ENCODE results near the gene VOPP1. TPM values are rescaled to one million over a fixed set of nuclear protein-coding genes. Genes with fewer than 3 reads are reported as not detected.
A peak's percentile ranks its signal among the peaks of the same experiment; 100 is the strongest.

VOPP1 gene
- total RNA-seq, 1 experiment from 2014 or later: 63.9 TPM

- no peaks in the 10 kb centered on the region for H3K36me3 Mint-ChIP-seq
- H3K27ac Mint-ChIP-seq: peak overlapping the region; percentile 86; the same call in 1 of the 2 replicates
- ChIA-PET POLR2A (no interaction called here), CTCF (interaction anchor here (0.5 to 2.0 kb wide), 4 partner anchors 9 to 39 kb away, joined by 3 to 5 read pairs (median 4); no protein-coding TSS in a partner anchor)
- ATAC-seq: no peak
- no peak for DNase-seq (ENCODE audit: low spot score)
- H3K27me3 Mint-ChIP-seq (ENCODE audit: low read depth): no peaks in the 10 kb centered on the region
- no peak overlapping the region for H3K4me3 Mint-ChIP-seq
- no peak for TF ChIP-seq E2F5 (CRISPR knock-in tag; IDR thresholded peaks at IDR 0.05)
- no peak for TF ChIP-seq TCF7 (CRISPR knock-in tag; IDR thresholded peaks at IDR 0.05; ENCODE audit: low read depth)
- no peak for TF ChIP-seq ETV6 (CRISPR knock-in tag; IDR thresholded peaks at IDR 0.05)
- TF ChIP-seq STAT6 (CRISPR knock-in tag; conservative IDR thresholded peaks at IDR 0.05; ENCODE audit: low read depth): no peak
- no peak for TF ChIP-seq PRRX2 (CRISPR knock-in tag; IDR thresholded peaks at IDR 0.05)
- TF ChIP-seq JUN (CRISPR knock-in tag; IDR thresholded peaks at IDR 0.05): no peak
- no peak for TF ChIP-seq E2F1 (CRISPR knock-in tag; IDR thresholded peaks at IDR 0.05)
- no peak for TF ChIP-seq NR2C2 (CRISPR knock-in tag; IDR thresholded peaks at IDR 0.05)
- TF ChIP-seq ZNF263 (CRISPR knock-in tag; IDR thresholded peaks at IDR 0.05; ENCODE audit: low read depth): no peak
- no peak for TF ChIP-seq IRF1 (CRISPR knock-in tag; IDR thresholded peaks at IDR 0.05)
- TF ChIP-seq ARID4B (CRISPR knock-in tag; IDR thresholded peaks at IDR 0.05; ENCODE audit: borderline replicate concordance): no peak
- TF ChIP-seq ATF2 (CRISPR knock-in tag; IDR thresholded peaks at IDR 0.05; ENCODE audit: borderline replicate concordance, low read depth): no peak
- TF ChIP-seq KAT7 (CRISPR knock-in tag; IDR thresholded peaks at IDR 0.05; ENCODE audit: borderline replicate concordance): no peak
- TF ChIP-seq ZNF317 (CRISPR knock-in tag; IDR thresholded peaks at IDR 0.05; ENCODE audit: borderline replicate concordance, low read depth): no peak
- H3K9me3 Mint-ChIP-seq: no peaks in the 10 kb centered on the region
- H3K4me1 Mint-ChIP-seq: peaks cover 89% of the 10 kb centered on the region
These were observed 18.3 kb downstream of the VOPP1 start for GRCh38 chr7:55554038-55554437.

- POLR2A ChIA-PET: no interaction called here
- CTCF ChIA-PET: no interaction called here
- no peak overlapping the region for H3K4me3 Mint-ChIP-seq
- H3K27ac Mint-ChIP-seq: no peak overlapping the region
- no peaks in the 10 kb centered on the region for H3K36me3 Mint-ChIP-seq
- no peaks in the 10 kb centered on the region for H3K27me3 Mint-ChIP-seq (ENCODE audit: low read depth)
- no peaks in the 10 kb centered on the region for H3K9me3 Mint-ChIP-seq
- peaks cover 94% of the 10 kb centered on the region for H3K4me1 Mint-ChIP-seq
- no peak for ATAC-seq
- DNase-seq (ENCODE audit: low spot score): no peak
- TF ChIP-seq TCF7 (CRISPR knock-in tag; IDR thresholded peaks at IDR 0.05; ENCODE audit: low read depth) (no peak), MYBL2 (CRISPR knock-in tag; IDR thresholded peaks at IDR 0.05) (no peak), CDX4 (CRISPR knock-in tag; IDR thresholded peaks at IDR 0.05; ENCODE audit: borderline replicate concordance) (no peak), NR3C1 (CRISPR knock-in tag; conservative IDR thresholded peaks at IDR 0.05; ENCODE audit: low read depth) (no peak), HMGA2 (CRISPR knock-in tag; IDR thresholded peaks at IDR 0.05) (no peak)
These were observed 19.3 kb downstream of the VOPP1 start for GRCh38 chr7:55553024-55553345.

Data from WTC11 (cell line).